Adrenal gland (tissue), 12 donors: Measurements from ENCODE around the gene CIDEC. TPM values are rescaled to one million over a fixed set of nuclear protein-coding genes. Genes with fewer than 3 reads are reported as not detected.

Experiments used
- DNase-seq, 7 donors: peaks; one replicate each; pipeline ENCODE4 v3.0.0-alpha.2; 2019 to 2020
- H3K27ac ChIP-seq, 5 donors: fragments of 200-600 bp; sonication (generic) in 4 of 5; 1 replicate in 3 of 5; 2 replicates in 2 of 5; pipeline versions ENCODE4 v1.5.1 to v1.8.0; 2016 to 2020; ENCODE audit warnings: mild to moderate bottlenecking in 1 of 5
- H3K27me3 ChIP-seq: fragments of 200-600 bp; 2 replicates; pipeline ENCODE4 v1.8.0; 2021
- H3K36me3 ChIP-seq, 2 donors: fragments of 200-600 bp; replicated peaks in 1 of 2; 1 replicate in 1 of 2; 2 replicates in 1 of 2; pipeline versions ENCODE4 v1.5.1 to v1.8.0; 2018 to 2022
- H3K4me1 ChIP-seq, 2 donors: fragments of 200-600 bp; replicated peaks in 1 of 2; 1 replicate in 1 of 2; 2 replicates in 1 of 2; pipeline versions ENCODE4 v1.5.1 to v1.8.0; 2018 to 2021
- H3K4me3 ChIP-seq, 4 donors: fragments of 200-600 bp; sonication (generic) in 3 of 4; one replicate each; pipeline ENCODE4 v1.5.1; 2016 to 2018
- H3K9me3 ChIP-seq, 3 donors: fragments of 200-600 bp; sonication (generic) in 1 of 3; replicated peaks in 1 of 3; 1 replicate in 2 of 3; 2 replicates in 1 of 3; pipeline versions ENCODE4 v1.5.1 to v1.8.0; 2016 to 2021
- CTCF ChIP-seq, 6 experiments: fragments of 450-650 bp in 4 of 6; fragments of 200-600 bp in 2 of 6; sonication (generic) in 1 of 6; IDR thresholded peaks; 1 replicate in 5 of 6; 2 replicates in 1 of 6; pipeline versions ENCODE4 v1.5.1 to v1.8.0; 2016 to 2021; ENCODE audit warnings: antibody characterized with exemption in 6 of 6, mild to moderate bottlenecking in 2 of 6, moderate library complexity in 1 of 6
- POLR2A ChIP-seq, 2 donors: fragments of 450-650 bp; IDR thresholded peaks; one replicate each; pipeline ENCODE4 v1.6.1; 2017; ENCODE audit warnings: antibody characterized with exemption in 2 of 2, mild to moderate bottlenecking in 2 of 2, moderate library complexity in 1 of 2
- WGBS, 4 donors: extraction: QIAGEN DNeasy Blood & Tissue Kit in 2 of 4; methylation state at CpG; one replicate each; pipeline versions ENCODE4 v1.1.5 to v1.1.7; 2013 to 2017; 5-methylcytosine and 5-hydroxymethylcytosine counted together
- intact Hi-C, 2 donors: fragments of 100-400 bp; cut with DNase I; formaldehyde crosslinking; loops; one replicate each; pipeline versions ENCODE4 v1.14.1 to v1.15.0; 2022 to 2023
- polyA plus RNA-seq, 3 donors: library from polyadenylated mRNA; stranded (reverse); fragments of 200-250 nt in 2 of 3; fragments of 350-450 nt in 1 of 3; fragmentation: Illumina TruSeq in 1 of 3; extraction: RNeasy Lipid Tissue Mini Kit (QIAGEN cat#74804) in 1 of 3; gene quantifications; one replicate each; pipeline ENCODE4 v1.2.3, GENCODE V29; 2013 to 2014
- total RNA-seq, 9 donors: library from RNA; depleted of rRNA in 4 of 9; stranded (reverse); fragments of >200 nt in 4 of 9; fragments of 120-200 nt in 1 of 9; fragmentation: NEBNext Ultra II Directional in 1 of 9; extraction: Animal tissue kit (Norgen Biotek cat#: 25700) in 1 of 9; gene quantifications; one replicate each; pipeline versions ENCODE4 v1.1.0 to v1.2.4, GENCODE V29; 2013 to 2023
- donor health status: healthy with polysubstance abuse.
- donor health status: Bipolar disorder and iron deficiency.
- donor health status: DM: yes; HTN: yes; CAD: no.
- donor health status: DM: no; HTN: no; CAD: no.
- donor health status: DM: no; HTN: no; CAD: no.
- donor health status: DM: yes; HTN: yes; CAD: no.

The CIDEC gene
- total and polyA plus RNA-seq, 12 donors: 0.22 to 108 (median 1.4) TPM; not detected in 1

DNA sequence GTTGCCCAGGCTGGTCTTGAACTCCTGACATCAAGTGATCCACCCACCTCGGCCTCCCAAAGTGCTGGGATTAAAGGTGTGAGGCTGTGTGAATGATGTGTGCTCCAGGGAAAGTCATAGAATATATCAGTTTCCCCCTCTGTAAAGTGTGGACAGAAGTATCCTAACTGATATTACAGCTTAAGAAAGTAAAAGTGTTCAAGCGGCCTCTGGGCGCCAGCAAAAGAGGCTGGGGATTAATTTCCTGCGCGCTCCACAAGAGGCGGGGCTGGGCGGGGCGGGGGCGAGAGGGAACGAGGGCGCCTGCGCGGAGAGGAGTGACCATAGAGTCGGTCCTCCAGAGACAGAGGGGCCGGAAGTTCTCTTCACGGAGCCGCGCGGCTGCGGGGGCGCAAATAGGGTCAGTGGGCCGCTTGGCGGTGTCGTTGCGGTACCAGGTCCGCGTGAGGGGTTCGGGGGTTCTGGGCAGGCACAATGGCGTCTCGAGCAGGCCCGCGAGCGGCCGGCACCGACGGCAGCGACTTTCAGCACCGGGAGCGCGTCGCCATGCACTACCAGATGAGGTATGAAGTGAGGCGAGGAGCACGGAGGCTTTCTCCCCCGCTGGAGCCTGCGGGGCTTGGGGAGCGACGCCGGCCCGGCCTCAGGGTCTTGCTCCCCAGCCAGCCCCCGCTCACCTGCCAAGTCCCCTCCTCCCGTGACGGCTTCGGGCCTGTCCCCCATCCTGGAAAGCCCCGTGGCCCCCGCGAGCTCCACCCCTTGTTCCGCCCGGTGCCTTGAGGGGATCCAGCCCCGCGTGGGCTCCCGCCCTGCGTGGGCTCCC is 10.4 kb upstream of the CIDEC start, which contains the start of gene JAGN1:
Gene JAGN1, plus strand, starts transcription at position 362 of the 823 bp plus-strand sequence. Its CDS starts 113 bp downstream, at position 475.
- peaks cover 0 to 13% of the 10 kb centered on the region in 2 donors for H3K36me3 ChIP-seq
- peaks cover 19 to 48% of the 10 kb centered on the region in 2 donors for H3K4me1 ChIP-seq
- H3K27ac ChIP-seq: peak within 1 kb of the TSS; percentile 75 to 98 (median 93)
- peak; percentile 90 to 96 (median 91) for DNase-seq
- H3K9me3 ChIP-seq: no peaks in the 10 kb centered on the region
- intact Hi-C loops: no loop called here
- H3K4me3 ChIP-seq: peak within 1 kb of the TSS; percentile 70 to 99 (median 90)
- H3K27me3 ChIP-seq: no peaks in the 10 kb centered on the region
- WGBS, 4 donors: 0 to 8% (median 0%) methylated on average over 1 to 62 of the region's 62 CpGs
- no peak for TF ChIP-seq CTCF (IDR thresholded peaks at IDR 0.05)
- TF ChIP-seq POLR2A (IDR thresholded peaks at IDR 0.05): peak; percentile 87 to 96

- H3K36me3 ChIP-seq: peaks cover 0 to 13% of the 10 kb centered on the region in 2 donors
Measured at GRCh38 chr3:9889405-9889804, 9.4 kb upstream of the CIDEC start.

DNA sequence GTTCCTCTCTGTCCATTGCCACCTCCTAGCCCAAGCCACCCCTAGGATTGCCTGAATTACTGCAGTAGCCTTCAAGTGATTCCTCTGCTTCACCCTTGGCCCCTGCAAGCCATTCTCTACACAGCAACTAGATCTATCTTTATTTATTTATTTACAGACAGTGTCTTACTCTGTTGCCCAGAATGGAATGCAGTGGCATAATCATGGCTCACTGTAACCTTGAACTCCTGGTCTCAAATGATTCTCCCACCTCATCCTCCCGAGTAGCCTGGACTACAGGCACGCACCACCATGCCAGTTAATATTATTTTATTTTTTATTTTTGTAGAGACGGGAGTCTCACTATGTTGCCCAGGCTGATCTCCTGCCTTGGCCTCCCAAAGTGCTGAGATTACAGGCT is 8.5 kb upstream of the CIDEC start:
- intact Hi-C loops: no loop called here
- peak overlapping the region; percentile 0 to 98 (median 77) for H3K27ac ChIP-seq
- 66 to 80% (median 76%) methylated on average over 3 of the region's 3 CpGs for WGBS, 4 donors
- peak in 2 of 7 donors; percentile 36 to 37 for DNase-seq
- peaks cover 0 to 8% of the 10 kb centered on the region in 2 donors for H3K36me3 ChIP-seq
- TF ChIP-seq POLR2A (IDR thresholded peaks at IDR 0.05) (no peak), CTCF (IDR thresholded peaks at IDR 0.05) (no peak)
- H3K9me3 ChIP-seq: no peaks in the 10 kb centered on the region
- no peak overlapping the region for H3K4me3 ChIP-seq
- peaks cover 18 to 54% of the 10 kb centered on the region in 2 donors for H3K4me1 ChIP-seq
- no peaks in the 10 kb centered on the region for H3K27me3 ChIP-seq

More at GRCh38 chr3:9889405-9889804, 9.4 kb upstream of the CIDEC start:
- Histone ChIP-seq H3K27me3 (no peaks in the 10 kb centered on the region), H3K4me3 (no peak overlapping the region), H3K9me3 (no peaks in the 10 kb centered on the region), H3K27ac (peak overlapping the region in 4 of 5 donors; percentile 51 to 98 (median 94)), H3K4me1 (peaks cover 19 to 52% of the 10 kb centered on the region in 2 donors)
- intact Hi-C loops: no loop called here
- TF ChIP-seq CTCF (IDR thresholded peaks at IDR 0.05) (no peak), POLR2A (IDR thresholded peaks at IDR 0.05) (no peak)
- peak in 2 of 7 donors; percentile 26 to 49 for DNase-seq
- WGBS, 4 donors: 48 to 52% (median 50%) methylated on average over 5 of the region's 5 CpGs

- peaks cover 18 to 45% of the 10 kb centered on the region in 2 donors for H3K4me1 ChIP-seq
- no peak overlapping the region for H3K4me3 ChIP-seq
- no peak for TF ChIP-seq POLR2A (IDR thresholded peaks at IDR 0.05)
- H3K36me3 ChIP-seq: no peaks in the 10 kb centered on the region
- 80 to 94% (median 92%) methylated on average over 5 of the region's 5 CpGs for WGBS, 4 donors
- no peaks in the 10 kb centered on the region for H3K27me3 ChIP-seq
- no peak for DNase-seq
- H3K9me3 ChIP-seq: no peaks in the 10 kb centered on the region
- H3K27ac ChIP-seq: no peak overlapping the region
- intact Hi-C loops: no loop called here
Measured at GRCh38 chr3:9887480-9887879, 7.4 kb upstream of the CIDEC start.
